ENCODE measurements around the gene COL17A1.

DNA sequence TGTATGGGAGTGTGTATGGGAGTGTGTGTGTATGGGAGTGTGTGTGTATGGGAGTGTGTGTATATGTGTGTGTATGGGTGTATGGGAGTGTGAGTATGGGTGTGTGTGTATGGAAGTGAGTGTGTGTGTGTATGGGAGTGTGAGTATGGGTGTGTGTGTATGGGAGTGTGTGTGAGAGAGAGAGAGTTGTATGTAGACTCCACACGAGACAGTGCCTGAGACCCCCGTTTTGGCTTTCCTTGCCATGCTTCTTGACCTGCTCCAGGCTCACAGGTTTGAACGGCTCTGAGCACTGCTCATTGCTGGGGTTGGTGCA is 49.7 kb downstream of the COL17A1 start:
- no peak for TF ChIP-seq CTCF (IDR thresholded peaks at IDR 0.05; ENCODE audit: borderline replicate concordance, extremely low read depth, low read length, poor library complexity, severe bottlenecking)
- TF ChIP-seq EZH2 (IDR thresholded peaks at IDR 0.05; ENCODE audit: borderline replicate concordance, low read depth, low read length, severe bottlenecking) = no peak

Data from DND-41 (cell line).